GM12878 (cell line): ENCODE measurements around the gene INPP5D. TPM values are rescaled to one million over a fixed set of nuclear protein-coding genes. Genes with fewer than 3 reads are reported as not detected.
A peak's percentile ranks its signal among the peaks of the same experiment; 100 is the strongest.

Source experiments
- ATAC-seq: fragments of 200-7000 bp; cut with Tn5 transposase; 3 replicates; pipeline ENCODE4 v1.9.1; 2020; ENCODE audit warnings: mild to moderate bottlenecking, moderate library complexity
- BruUV-seq: library from RNA; stranded (reverse); fragments of 400-500 nt; replicated peaks from 2 replicates; lab custom pipeline; 2021; lab: Mats Ljungman, UMichigan
- CTCF ChIA-PET: fragments of 300-600 bp; sonication (Branson Sonifier 250); formaldehyde crosslinking; extraction: SDS; loops from one replicate; lab custom pipeline; 2021; ENCODE audit warnings: inconsistent platforms; lab: Yijun Ruan, JAX
- POLR2A ChIA-PET: fragments of 350-600 bp; formaldehyde crosslinking; extraction: SDS; loops from one replicate; lab custom pipeline; 2021; ENCODE audit warnings: inconsistent platforms; lab: Charles Lee
- RAD21 ChIA-PET: fragments of 300-600 bp; sonication (Branson Sonifier 250); formaldehyde crosslinking; loops from one replicate; lab custom pipeline; 2023; ENCODE audit warnings: antibody characterized with exemption; ENCODE audit not compliant: unreplicated experiment; lab: Charles Lee
- SMC1A ChIA-PET: fragments of 300-600 bp; sonication (Branson Sonifier 250); formaldehyde crosslinking; loops from one replicate; lab custom pipeline; 2023; ENCODE audit not compliant: unreplicated experiment, uncharacterized antibody; lab: Charles Lee
- DNase-seq: peaks from one replicate; pipeline ENCODE4 v3.0.0-alpha.2; 2011; ENCODE audit warnings: low read depth, low spot score
- FAIRE-seq: peaks from 3 replicates; lab custom pipeline; 2011; peaks lifted over from hg19 to GRCh38; lab: Jason Lieb, UNC
- H2AFZ ChIP-seq: 2 replicates; pipeline ENCODE4 v1.6.0; 2011; ENCODE audit warnings: low read depth, low read length, control low read depth; ENCODE audit not compliant: control insufficient read depth
- H3K27ac ChIP-seq: 2 replicates; pipeline ENCODE4 v1.5.1; 2011; ENCODE audit warnings: control low read depth; ENCODE audit not compliant: control insufficient read depth, insufficient read depth
- H3K27me3 ChIP-seq, 2 experiments: replicated peaks in 1 of 2; 2 replicates each; pipeline versions ENCODE4 v1.6.0 to v1.6.1; 2011; ENCODE audit warnings: low read length in 1 of 2; ENCODE audit not compliant: control insufficient read depth in 2 of 2, insufficient read depth in 2 of 2
- H3K36me3 ChIP-seq, 2 experiments: 2 replicates each; pipeline ENCODE4 v1.5.1; 2011; ENCODE audit warnings: low read length in 1 of 2; ENCODE audit not compliant: control insufficient read depth in 2 of 2, insufficient read depth in 2 of 2
- H3K4me1 ChIP-seq: 2 replicates; pipeline ENCODE4 v1.6.1; 2011; ENCODE audit warnings: mild to moderate bottlenecking, low read length, moderate library complexity, mixed read lengths; ENCODE audit not compliant: control insufficient read depth, insufficient read depth
- H3K4me2 ChIP-seq: 2 replicates; pipeline ENCODE4 v1.6.0; 2011; ENCODE audit warnings: control low read depth; ENCODE audit not compliant: control insufficient read depth, insufficient read depth
- H3K4me3 ChIP-seq: fragments of 200-600 bp; sonication (generic); 2 replicates; pipeline ENCODE4 v1.5.1; 2016
- H3K79me2 ChIP-seq: 2 replicates; pipeline ENCODE4 v1.6.0; 2011; ENCODE audit warnings: low read length; ENCODE audit not compliant: control insufficient read depth, insufficient read depth
- H3K9ac ChIP-seq: 2 replicates; pipeline ENCODE4 v1.8.0; 2011; ENCODE audit warnings: low read length, control low read depth, mixed read lengths; ENCODE audit not compliant: control insufficient read depth, insufficient read depth
- H3K9me3 ChIP-seq: replicated peaks from 3 replicates; pipeline ENCODE4 v1.5.1; 2011; ENCODE audit warnings: mild to moderate bottlenecking, low read length; ENCODE audit not compliant: control insufficient read depth, insufficient read depth
- H4K20me1 ChIP-seq: 2 replicates; pipeline ENCODE4 v1.6.0; 2011; ENCODE audit not compliant: control insufficient read depth, insufficient read depth
- EP300 ChIP-seq, 2 experiments: fragments of 150-350 bp in 1 of 2; IDR thresholded peaks; 2 replicates each; pipeline ENCODE4 v1.6.1; 2011 to 2012; ENCODE audit warnings: low read depth in 2 of 2, low read length in 2 of 2, borderline replicate concordance in 1 of 2, improper control_type of control experiment in 1 of 2, inconsistent platforms in 1 of 2; ENCODE audit not compliant: control insufficient read depth in 1 of 2
- MEF2A ChIP-seq: IDR thresholded peaks from 2 replicates; pipeline ENCODE4 v1.6.1; 2011; ENCODE audit warnings: low read depth, mild to moderate bottlenecking, low read length, moderate library complexity; ENCODE audit not compliant: insufficient read depth
- NR2C2 ChIP-seq: IDR thresholded peaks from 2 replicates; pipeline ENCODE4 v1.6.1; 2011; ENCODE audit warnings: borderline replicate concordance, low read depth; ENCODE audit not compliant: control insufficient read depth, insufficient read length
- POLR2A ChIP-seq: IDR thresholded peaks from 2 replicates; pipeline ENCODE4 v1.6.1; 2011; ENCODE audit warnings: low read depth, mild to moderate bottlenecking, low read length
- POLR2AphosphoS5 ChIP-seq: IDR thresholded peaks from 2 replicates; pipeline ENCODE4 v1.6.1; 2011; ENCODE audit warnings: mild to moderate bottlenecking, low read length, inconsistent platforms
- SIN3A ChIP-seq: IDR thresholded peaks from 2 replicates; pipeline ENCODE4 v1.6.1; 2012; ENCODE audit warnings: low read depth, low read length, improper control_type of control experiment
- WGBS: methylation state at CpG from one replicate; pipeline ENCODE4 v1.1.6; 2016; ENCODE audit warnings: low lambda C conversion rate; ENCODE audit not compliant: insufficient replicate concordance, insufficient coverage; ENCODE audit errors: missing lambda C conversion rate; 5-methylcytosine and 5-hydroxymethylcytosine counted together
- in situ Hi-C: fragments of 300-500 bp; cut with MboI; formaldehyde crosslinking; loops from 9 replicates; pipeline ENCODE4 v1.14.3; 2018; ENCODE audit warnings: mixed read lengths
- intact Hi-C: fragments of 100-400 bp; cut with micrococcal nuclease; formaldehyde crosslinking; loops from one replicate; pipeline ENCODE4 v1.14.2; 2022; ENCODE audit not compliant: unreplicated experiment
- polyA plus RNA-seq, 11 experiments: library from polyadenylated mRNA; depleted of rRNA in 4 of 11; unstranded in 6 of 11; stranded (reverse) in 5 of 11; fragments of >200 nt; fragmentation: Nextera tagmentation in 4 of 11; fragmentation: Illumina TruSeq in 1 of 11; extraction: Ambion mirVana in 4 of 11; extraction: Trizol in 1 of 11; gene quantifications; 1 replicate in 1 of 11; 2 replicates in 10 of 11; pipeline versions ENCODE4 v1.2.1 to v1.2.3, GENCODE V29; 2011 to 2016; ENCODE audit warnings: inconsistent platforms in 2 of 11, missing spikeins in 2 of 11, low read depth in 1 of 11
- total RNA-seq, 4 experiments: library from RNA; depleted of rRNA in 3 of 4; stranded (reverse); fragments of >200 nt in 3 of 4; fragmentation: Illumina TruSeq in 1 of 4; extraction: Trizol in 1 of 4; gene quantifications; 2 replicates each; pipeline versions ENCODE4 v1.2.1 to v1.2.3, GENCODE V29; 2013 to 2021

INPP5D gene
- total and polyA plus RNA-seq, 10 of the 15 experiments (the other 5 are each of a cell fraction or from before 2014, with no cell fraction given) = 11.8 to 139 (median 88.8) TPM

- Histone ChIP-seq H3K4me3 (no peak overlapping the region), H2AFZ (no peak overlapping the region), H3K36me3 (peaks cover 46 to 54% of the 10 kb centered on the region in 2 experiments), H3K9me3 (peaks cover 2% of the 10 kb centered on the region; the same call in 1 of the 3 replicates), H3K4me1 (peaks cover 30% of the 10 kb centered on the region), H4K20me1 (no peaks in the 10 kb centered on the region), H3K79me2 (peaks cover 22% of the 10 kb centered on the region), H3K27ac (peak overlapping the region; percentile 93), H3K4me2 (peak overlapping the region; percentile 60; the same call in 1 of the 2 replicates), H3K9ac (no peak overlapping the region), H3K27me3 (no peaks in the 10 kb centered on the region)
- SMC1A ChIA-PET = interaction anchor here (1.1 to 2.7 kb wide), 6 partner anchors 17 to 72 kb away, joined by 3 to 11 read pairs (median 4); no protein-coding TSS in a partner anchor
- FAIRE-seq (no peak), DNase-seq (no peak), ATAC-seq (peak; percentile 4; the same call in 1 of the 3 replicates)
- in situ Hi-C loops = no loop called here
- TF ChIP-seq EP300 (IDR thresholded peaks at IDR 0.05; ENCODE audit: borderline replicate concordance in 1 of 2, control insufficient read depth in 1 of 2, low read depth in 2 of 2, low read length in 2 of 2) = no peak
- TF ChIP-seq POLR2A = peak; percentile 40; the same call in 1 of the 2 replicates
- TF ChIP-seq MEF2A = no peak
- POLR2A ChIA-PET = no interaction called here
- intact Hi-C loops = no loop called here
- no TSS peak for BruUV-seq
- RAD21 ChIA-PET = interaction anchor here (1.4 to 2.5 kb wide), 8 partner anchors 12 to 65 kb away, joined by 4 to 19 read pairs (median 7); partner anchors contain the start of gene INPP5D
- WGBS = 94% methylated on average over 20 of the region's 20 CpGs
- CTCF ChIA-PET = interaction anchor here (0.6 to 1.6 kb wide), 6 partner anchors 10 to 65 kb away, joined by 3 to 7 read pairs (median 4); partner anchors contain the start of gene INPP5D
Measured at GRCh38 chr2:233125455-233126065, 65.4 kb downstream of the INPP5D start.

GRCh38 chr2:233129351-233129978 is 69.3 kb downstream of the INPP5D start:
- H3K9me3 ChIP-seq = no peaks in the 10 kb centered on the region; the same call in 1 of the 3 replicates
- H3K27ac ChIP-seq = no peak overlapping the region
- WGBS = 89% methylated on average over 9 of the region's 9 CpGs
- ATAC-seq (no peak), DNase-seq (no peak), FAIRE-seq (no peak)
- no peaks in the 10 kb centered on the region for H3K27me3 ChIP-seq
- ChIA-PET RAD21 (interaction anchor here (1.1 kb wide), 1 partner anchor 66 kb away, joined by 4 read pairs; no protein-coding TSS in a partner anchor), SMC1A (interaction anchor here (1.4 to 3.4 kb wide), 3 partner anchors 13 to 75 kb away, joined by 4 to 9 read pairs (median 6); no protein-coding TSS in a partner anchor), CTCF (interaction anchor here (0.7 to 1.8 kb wide), 5 partner anchors 12 to 76 kb away, joined by 3 to 6 read pairs (median 3); partner anchors contain the start of gene INPP5D), POLR2A (interaction anchor here (1.3 kb wide), 1 partner anchor 59 kb away, joined by 3 read pairs; no protein-coding TSS in a partner anchor)
- no peak overlapping the region for H3K9ac ChIP-seq
- H3K4me1 ChIP-seq = peaks cover 16% of the 10 kb centered on the region
- intact Hi-C loops = no loop called here
- BruUV-seq = no TSS peak
- peaks cover 11% of the 10 kb centered on the region for H3K79me2 ChIP-seq
- H3K4me2 ChIP-seq = no peak overlapping the region
- peaks cover 55 to 64% of the 10 kb centered on the region in 2 experiments for H3K36me3 ChIP-seq
- H3K4me3 ChIP-seq = no peak overlapping the region
- in situ Hi-C loops = no loop called here
- no peak overlapping the region for H2AFZ ChIP-seq
- TF ChIP-seq POLR2AphosphoS5 = no peak
- TF ChIP-seq NR2C2 = no peak
- TF ChIP-seq SIN3A = no peak
- no peaks in the 10 kb centered on the region for H4K20me1 ChIP-seq
